Mesangial cell (primary cell): Measurements from ENCODE around the gene MTHFR. TPM values are rescaled to one million over a fixed set of nuclear protein-coding genes. Genes with fewer than 3 reads are reported as not detected.

Source experiments
- total RNA-seq: library from RNA; depleted of rRNA; stranded (reverse); fragments of >200 nt; gene quantifications from 2 replicates; pipeline ENCODE4 v1.2.3, GENCODE V29; 2015

MTHFR gene
- 7.5 and 25.2 TPM in 2 replicates for total RNA-seq

DNA sequence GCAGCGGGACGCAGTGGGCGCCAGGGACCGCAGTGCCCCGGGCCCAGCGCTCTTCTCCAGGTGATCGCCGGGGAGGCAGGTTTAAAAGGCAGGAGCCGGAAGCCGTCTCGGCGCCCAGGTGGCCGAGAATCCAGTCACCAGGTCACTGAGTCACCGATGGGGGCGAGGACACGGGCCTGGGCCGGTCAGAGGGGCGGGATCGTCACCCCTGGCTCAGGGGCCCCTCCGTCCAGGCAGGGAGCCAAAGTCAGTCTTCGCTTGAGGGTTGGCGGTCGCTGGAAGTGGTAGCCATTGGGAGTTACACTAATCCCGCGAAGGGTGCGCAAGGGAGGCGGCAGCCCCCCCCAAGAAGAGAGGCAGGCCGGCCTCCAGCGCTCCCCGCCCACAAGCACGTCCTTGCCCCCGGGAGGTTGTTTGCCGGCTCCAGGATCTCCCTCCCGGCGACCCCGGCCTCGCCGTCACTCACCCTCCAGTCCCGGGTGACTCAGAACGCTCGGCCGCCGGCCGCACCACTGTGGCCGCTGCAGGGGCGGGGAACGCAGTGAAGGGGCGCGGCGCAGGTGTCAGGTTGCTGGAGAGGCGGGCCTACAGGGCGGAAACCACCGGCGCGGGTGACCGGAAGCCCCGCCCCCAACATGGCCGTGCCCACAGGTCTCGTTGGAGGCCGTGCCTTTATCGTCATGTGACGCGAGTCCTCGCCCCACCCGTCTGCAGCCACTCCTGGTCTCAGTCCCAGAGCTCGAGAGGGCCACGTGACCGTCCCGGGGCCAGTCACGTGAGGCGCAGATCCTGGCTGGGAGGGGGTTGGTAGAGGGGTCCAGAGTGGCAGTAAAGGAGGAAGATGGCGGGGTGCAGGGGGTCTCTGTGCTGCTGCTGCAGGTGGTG, at the start of gene MTHFR, which contains the start of gene CLCN6:
Gene MTHFR (minus strand): TSS at position 543 of the 885 bp plus-strand sequence. CDS start 2,848 bp downstream, outside the sequence.
Gene CLCN6 (plus strand): TSS at position 770 of the 885 bp plus-strand sequence. CDS start 72 bp downstream, at position 842.

DNA sequence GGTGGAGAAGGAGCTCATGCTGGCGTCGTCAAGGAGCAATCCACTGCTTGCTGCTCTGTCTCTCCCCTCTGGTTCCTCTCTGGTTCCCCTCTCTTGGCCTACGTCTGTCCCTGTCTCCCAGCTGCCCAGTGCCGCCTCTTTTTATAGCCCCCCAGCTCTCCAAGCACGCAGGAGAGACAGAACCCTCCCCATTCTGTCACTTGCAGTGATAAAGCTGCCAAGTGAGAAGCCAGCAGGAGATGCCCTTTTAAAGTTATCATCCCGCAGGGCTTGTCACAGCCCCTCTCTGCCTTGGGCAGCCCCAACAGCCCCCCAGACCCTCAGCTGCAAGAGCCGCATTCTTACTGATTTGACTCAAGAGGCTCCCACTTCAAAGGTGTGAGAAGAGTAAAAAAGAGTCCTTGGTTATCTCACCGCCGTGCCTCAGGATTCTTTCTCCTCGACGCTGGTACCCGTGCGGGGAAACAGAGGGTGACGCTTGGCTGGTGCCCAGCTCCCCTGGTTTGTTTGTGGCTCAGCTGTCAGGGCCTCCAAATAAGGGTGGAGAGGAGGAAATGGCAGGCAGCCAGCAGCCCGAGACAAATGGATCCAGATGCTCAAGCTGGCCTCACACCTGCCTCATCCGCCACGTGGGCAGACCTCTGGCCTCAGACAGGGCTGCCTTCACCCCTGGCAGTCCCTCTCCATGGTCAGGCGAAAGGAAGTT, 42.1 kb upstream of the MTHFR start, which contains the start of gene NPPA:
Gene NPPA (minus strand): TSS at position 117 of the 706 bp plus-strand sequence. CDS start 99 bp downstream, at position 18.

DNA sequence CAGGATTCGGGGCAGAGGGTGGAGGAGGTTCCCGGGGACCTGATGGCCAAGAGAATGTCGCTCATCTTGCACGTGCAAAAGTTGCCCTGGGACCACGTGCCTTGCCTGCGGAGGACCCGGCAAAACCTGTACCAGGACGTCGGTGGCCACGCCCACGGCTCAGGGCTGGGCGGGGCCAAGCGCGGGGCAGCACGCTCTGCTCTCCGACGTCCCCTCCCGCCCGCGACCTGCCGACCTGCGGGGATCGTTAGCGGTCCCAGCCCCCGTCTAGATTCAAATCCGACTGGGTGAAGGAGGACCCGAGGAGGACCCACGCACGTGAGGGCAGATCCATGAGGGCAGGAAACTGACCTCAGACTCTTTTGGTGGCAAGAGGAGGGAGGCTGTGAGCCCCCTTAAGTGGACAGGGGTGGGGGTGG, 43.8 kb downstream of the MTHFR start, which contains the start of gene C1orf167:
Gene C1orf167 (plus strand): TSS at position 206 of the 419 bp plus-strand sequence. CDS start 2,208 bp downstream, outside the sequence.

DNA sequence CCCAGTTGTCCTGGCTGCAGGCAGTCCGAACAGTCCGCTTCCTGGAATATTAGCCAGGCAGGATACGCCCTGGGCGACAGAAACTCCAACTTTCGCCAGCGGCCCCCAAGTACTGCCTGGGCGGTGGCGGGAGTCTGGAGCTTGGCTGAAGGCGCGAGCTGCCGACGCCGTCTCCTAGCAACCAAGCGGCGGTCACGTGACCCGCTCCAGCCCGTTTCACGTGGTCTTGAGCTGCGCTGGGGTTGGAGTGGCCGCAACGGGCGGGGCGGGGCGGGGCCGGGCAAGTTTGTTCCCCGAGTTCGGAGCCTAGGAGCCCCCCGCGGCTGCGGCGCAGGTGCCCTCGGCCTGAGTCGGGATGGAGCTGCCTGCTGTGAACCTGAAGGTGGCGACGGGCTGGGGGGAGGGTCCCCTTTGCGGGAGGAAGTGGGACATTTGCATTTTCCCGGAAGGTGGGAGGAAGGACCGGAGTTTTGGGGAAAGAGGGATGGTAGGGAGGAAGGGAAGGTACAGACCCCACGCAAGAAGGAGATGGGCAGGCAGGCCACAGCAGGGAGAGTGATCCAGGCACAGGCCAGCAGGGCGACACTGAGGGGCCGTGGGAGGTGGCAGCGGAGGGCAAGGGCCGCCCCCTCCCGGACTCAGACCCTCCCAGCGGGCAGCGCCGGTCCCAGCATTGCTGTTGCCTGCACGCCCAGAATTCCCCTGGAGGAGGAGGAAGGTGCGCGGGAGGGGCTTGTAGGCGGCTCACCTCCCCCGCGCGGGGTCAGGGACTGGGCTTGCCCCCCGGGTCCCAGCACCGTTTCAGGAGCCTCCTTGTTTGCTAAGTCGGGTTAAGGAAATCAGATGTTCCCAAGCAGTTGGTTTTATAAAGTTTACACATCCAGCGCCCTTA, 69.7 kb downstream of the MTHFR start, which contains the start of gene AGTRAP:
Gene AGTRAP (plus strand): TSS at position 283 of the 892 bp plus-strand sequence. CDS start 73 bp downstream, at position 356.

Other genes starting within 250 kb of the MTHFR start
- 1.1 and 4.4 TPM in 2 replicates for gene FBXO2, start 151.5 kb downstream of the MTHFR start, total RNA-seq
- 5.5 and 21.7 TPM in 2 replicates for gene FBXO44, start 151.1 kb downstream of the MTHFR start, total RNA-seq
- 9.6 and 14.2 TPM in 2 replicates for gene FBXO6, start 141.8 kb downstream of the MTHFR start, total RNA-seq
- gene MAD2L2, start 124.8 kb downstream of the MTHFR start, total RNA-seq, result 68.8 and 103 TPM in 2 replicates
- gene DRAXIN, start 114.3 kb downstream of the MTHFR start, total RNA-seq, result under 0.01 TPM in 2 replicates
- gene AGTRAP, start 69.8 kb downstream of the MTHFR start, total RNA-seq, result 73.2 and 85.6 TPM in 2 replicates
- not detected in 2 replicates for gene C1orf167, start 43.8 kb downstream of the MTHFR start, total RNA-seq
- 6.7 and 11.5 TPM in 2 replicates for gene CLCN6, start 227 bp upstream of the MTHFR start, total RNA-seq
- not detected in 2 replicates for gene NPPA, start 41.8 kb upstream of the MTHFR start, total RNA-seq
- 7.4 and 17.8 TPM in 2 replicates for gene NPPB, start 53.0 kb upstream of the MTHFR start, total RNA-seq
- gene KIAA2013, start 120.5 kb upstream of the MTHFR start, total RNA-seq, result 94.7 and 107 TPM in 2 replicates
- 170 and 172 TPM in 2 replicates for gene PLOD1, start 128.8 kb upstream of the MTHFR start, total RNA-seq
- 46.0 and 54.8 TPM in 2 replicates for gene MFN2, start 174.5 kb upstream of the MTHFR start, total RNA-seq
- 17.2 and 50.2 TPM in 2 replicates for gene MIIP, start 213.5 kb upstream of the MTHFR start, total RNA-seq